ENCODE measurements around the gene DDX39A.
A peak's percentile ranks its signal among the peaks of the same experiment; 100 is the strongest.

DDX39A gene

DNA sequence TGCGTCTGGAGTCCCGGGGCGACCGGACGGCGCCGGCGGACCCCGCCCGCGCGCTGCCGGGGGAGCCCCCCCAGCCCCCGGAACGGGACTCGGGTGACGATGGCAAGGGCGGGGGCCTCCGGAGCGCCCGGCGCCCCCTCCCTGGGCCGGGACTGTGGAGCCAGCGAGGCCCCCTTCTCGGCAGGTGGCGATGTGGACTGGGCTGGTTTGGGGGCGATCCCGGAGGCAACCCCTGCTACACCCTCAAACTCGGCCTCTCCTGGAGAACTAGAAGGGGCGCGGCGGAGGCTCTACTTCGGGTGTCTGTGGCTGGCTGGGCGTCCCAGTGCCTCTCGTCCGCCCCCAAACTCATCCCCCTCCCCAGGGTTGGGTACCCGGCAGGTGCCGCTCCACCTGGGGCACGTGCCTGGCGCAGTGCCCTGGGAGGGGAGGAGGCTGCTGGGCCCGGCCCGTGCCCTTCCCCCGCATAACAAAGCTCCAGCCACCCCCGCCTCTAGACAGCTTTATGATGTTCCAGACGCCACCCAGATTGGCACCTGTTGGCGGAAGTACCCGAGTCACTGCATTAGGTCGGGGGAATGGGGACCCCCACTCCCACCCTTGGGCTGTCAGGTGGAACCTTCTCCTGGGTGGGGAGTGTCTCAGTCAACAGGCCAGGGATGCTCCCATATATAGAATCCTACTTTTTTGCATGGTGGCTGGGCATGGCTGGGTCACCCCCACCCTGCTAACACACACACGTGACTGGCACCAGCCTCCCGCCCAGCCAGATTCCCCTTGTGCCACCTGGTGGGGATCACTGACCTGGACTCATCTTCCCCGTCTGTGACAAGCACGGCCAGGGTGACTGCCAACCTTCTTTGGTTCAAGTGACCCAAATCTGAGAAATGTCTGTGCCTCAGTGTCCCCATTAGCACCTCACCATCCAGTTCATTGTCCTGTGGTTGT, 14.7 kb upstream of the DDX39A start:
- DNase-seq = peak; percentile 32

DNA sequence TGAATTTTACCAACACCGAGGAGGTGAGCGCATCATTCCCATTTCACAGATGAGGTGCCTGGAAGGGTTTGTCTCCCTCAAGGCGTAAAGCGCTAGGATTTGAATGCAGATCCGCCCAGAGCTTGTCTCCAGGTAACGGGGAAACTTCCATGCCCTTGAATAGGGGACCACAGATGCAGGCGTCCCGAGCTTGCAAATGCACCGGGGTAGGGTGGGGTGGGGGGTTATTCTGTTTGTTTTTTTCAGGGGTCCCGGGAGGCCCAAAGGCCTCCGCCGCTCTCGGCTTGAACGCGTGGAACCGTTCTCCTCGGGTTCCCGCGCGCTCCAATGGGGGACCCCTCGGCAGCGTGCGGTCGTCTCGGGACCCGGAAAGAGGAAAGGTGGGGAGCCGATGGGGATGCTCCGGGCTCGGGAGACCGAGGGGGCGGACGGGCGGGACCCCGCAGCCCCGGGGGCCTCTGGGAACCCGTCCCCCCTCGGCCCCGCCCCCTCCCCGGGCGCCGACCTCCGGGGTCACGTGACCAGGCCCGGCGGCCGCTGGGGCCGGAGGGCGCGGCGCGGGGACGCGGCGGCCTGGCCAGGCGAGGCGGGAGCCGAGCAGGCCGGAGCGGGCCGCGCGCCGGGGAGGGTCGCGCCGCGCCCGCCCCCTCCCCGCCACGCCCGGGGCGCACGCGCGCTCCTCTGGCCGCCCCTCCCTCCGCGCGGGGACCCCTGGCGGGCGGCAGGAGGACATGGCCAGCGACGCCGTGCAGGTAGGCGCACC, 13.8 kb upstream of the DDX39A start, which contains the start of gene PKN1:
TSS of gene PKN1 (plus strand) at position 516 of the 763 bp plus-strand sequence. CDS start at position 732, 216 bp downstream.
- DNase-seq = peak; percentile 14

DNA sequence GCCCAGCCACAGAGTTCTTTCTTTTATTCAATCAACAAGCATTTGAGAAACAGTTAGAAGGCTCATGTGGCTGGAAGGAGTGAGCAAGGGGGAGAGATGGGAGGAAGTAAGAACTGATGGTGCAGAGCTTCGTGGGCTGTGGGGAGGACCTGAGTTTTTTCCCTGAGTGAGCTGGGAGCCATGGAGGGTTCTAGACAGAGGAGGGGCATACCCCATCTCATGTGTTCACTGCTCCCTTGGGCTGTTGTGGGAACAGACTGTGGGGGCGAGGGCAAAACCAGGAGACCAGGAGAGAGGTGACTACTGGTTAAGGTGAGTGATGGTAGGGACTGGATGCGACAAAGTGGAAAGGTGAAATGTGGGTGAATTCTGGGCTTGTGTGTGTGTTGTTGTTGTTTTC, 11.6 kb upstream of the DDX39A start:
- DNase-seq = no peak

DNA sequence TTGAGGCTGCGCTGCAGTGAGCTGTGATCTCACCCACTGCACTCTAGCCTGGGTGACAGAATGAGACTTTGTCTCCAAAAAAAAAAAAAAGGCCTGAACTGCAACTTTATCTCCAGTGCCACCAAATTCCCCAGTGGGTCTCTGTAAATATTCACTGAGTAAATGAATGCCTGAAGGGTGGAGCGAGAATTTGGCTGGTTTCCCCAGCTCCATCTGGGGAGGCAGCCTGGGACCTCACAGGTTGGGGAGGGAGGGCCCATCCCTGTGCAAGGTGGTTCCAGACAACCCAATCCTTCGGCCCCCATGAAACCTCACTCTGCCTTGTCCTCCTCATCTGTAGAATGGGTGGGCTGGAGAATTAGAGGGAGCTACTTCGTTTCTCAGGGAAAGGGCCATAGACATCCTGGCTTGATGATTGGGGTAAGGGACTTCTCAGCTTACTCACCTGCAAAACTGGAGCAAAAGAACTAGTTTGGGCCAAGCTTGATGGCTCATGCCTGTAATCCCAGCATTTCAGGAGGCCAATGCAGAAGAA, 9.8 kb upstream of the DDX39A start:
- no peak for DNase-seq

DNA sequence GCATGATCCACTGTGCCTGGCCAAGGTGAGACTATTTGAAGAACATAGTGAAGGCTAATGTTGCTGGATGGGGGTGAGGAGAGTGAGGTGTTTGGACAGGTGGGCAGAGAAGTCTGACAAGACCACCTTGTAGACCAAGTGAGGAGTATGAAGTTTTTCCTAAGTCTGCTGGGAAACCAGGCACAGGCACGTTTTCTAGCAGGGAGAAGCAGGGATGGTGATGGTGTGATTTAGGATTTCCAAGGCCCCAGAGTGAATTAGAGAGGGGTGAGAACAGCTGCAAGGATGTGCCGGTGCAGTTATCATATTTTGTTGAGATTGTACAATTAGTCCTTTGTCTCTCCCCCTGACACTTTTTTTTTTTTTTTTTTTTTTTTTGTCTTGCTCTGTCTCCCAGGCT, 8.3 kb upstream of the DDX39A start:
- no peak for DNase-seq

DNA sequence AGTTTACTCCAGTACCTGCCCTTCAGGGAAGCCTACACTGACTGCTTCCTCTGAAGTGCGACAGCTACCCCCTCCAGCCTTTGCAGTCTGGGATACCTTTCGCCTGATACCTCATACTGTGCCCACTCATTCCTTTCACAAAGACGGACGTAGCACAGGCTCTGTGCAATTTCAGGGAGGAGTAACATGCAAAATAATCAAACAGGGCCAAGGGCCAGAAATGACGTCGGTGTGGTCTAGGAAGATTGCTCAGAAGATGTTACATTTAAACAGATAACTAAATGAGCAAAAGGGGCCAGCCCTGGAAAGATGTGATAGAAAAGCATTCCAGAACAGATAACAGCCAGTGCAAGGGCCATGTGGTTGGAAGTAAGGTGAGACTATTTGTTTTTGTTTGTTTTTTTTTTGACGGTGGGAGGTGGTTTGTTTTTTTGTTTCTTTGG, 6.6 kb upstream of the DDX39A start:
- DNase-seq = no peak

DNA sequence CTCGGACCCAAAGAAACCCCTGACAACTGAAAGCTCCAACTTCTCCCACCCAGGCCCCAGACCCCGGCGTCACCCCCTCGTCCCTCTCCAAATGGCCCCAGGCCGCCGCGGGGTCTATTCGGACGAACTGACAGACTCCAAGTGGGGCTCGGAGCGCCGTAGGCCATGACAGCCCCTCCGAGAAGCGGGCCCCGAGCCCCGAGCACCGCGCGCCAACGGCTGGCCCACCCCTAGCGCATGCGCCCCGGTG, 360 bp downstream of the DDX39A start:
- no peak for DNase-seq

DNA sequence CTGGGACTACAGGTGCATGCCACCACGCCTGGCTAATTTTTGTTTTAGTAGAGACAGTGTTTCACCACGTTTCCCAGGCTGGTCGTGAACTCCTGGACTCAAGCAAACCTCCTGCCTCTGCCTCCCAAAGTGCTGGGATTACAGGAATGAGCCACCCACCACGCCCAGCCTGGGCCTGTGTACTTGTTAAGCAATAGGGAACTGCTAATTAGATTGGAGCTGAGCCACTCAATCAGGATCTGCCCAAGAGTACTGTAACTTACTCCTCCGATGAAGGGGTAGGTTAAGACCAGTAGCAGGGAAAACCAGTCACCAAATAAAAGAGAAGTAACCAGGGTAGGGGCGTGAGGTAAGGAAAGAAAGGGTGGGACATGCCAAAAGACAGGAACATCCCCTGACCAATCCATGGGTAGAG, 2.3 kb downstream of the DDX39A start:
- no peak for DNase-seq

DNA sequence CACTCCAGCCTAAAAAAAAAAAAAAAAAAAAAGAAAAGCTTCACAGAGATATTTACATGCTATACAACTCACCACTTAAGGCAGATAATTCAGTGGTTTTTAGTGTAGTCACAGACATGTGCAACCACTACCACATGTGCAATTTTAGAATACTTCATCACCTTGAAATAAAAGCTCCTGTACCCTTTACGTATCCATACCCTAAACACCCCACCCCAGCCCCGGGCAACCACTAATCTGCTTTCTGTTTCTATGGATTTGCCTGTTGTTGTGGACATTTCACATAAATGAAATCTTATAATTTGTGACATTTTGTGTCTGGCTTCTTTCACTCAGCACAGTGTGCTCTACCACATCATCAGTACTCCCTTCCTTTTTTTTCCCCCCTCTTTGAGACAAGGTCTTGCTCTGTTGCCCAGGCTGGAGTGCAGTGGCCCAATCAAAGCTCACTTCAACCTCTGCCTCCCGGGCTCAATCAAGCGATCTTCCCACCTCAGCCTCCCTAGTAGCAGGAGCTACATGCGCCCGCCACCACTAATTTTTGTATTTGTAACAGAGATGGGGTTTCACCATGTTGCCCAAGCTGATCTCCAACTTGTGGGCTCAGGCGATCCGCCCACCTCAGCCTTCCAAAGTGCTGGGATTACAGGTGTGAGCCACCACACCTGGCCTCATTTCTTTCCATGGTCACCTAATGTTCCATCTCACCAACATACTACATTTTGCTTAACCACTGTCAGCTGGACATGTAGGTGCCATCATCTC, 4.0 kb downstream of the DDX39A start:
- DNase-seq = no peak

DNA sequence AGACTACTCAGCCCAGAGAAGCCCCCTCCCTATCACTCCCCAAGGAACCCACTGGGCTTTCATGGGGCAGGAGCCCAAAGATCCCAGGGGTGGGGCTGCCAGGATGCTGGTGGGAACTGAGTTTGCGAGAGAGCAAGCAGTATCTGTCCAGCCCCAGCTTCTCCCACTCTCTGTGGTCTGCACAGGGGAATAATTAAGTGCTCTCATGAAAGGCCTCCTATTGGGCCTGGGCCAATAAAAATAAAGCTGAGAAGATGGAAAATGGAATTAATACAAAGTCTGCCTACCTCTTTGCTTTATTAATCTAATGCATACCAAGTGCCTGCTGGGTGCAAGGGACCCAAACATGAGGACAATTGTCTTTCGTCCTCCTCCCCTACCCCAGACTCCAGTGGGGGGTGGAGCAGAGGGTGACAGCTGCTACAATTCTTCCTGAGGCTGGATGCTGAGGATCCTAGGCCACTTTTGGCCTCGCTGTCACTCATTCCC, 5.4 kb downstream of the DDX39A start:
- DNase-seq = no peak

DNA sequence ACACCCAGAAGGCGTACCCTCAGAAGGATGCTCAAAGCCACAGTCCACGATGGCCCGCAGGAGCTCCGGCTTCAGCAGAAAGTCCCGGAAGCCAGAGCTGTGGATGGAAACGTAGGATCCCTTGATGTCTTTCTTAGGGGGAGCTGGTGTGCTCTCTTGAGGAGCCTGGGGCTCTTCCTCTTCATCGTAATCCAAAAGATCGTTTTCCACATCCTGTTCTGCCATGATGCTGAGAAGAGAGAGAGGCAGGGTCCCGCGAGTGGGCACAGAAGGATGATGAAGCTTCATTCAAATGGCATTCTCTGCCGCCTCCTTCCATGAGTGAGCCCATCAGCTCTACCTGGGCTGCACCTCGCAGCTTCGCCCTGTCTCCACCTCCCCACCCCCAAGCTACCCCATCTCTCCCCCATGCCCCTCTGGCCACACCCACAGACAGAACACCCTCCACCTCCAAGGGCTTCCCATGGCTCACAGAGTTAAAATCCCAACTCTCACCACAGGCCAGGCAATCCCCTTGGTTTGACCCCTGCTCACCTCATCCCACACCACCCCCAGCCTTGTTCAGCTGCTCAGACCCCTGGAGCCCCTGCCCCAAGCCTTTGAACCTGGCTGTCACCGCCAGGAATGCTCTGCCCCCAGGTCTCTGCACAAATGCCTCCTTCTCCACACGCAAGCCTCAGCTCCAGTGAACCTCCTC, 6.0 kb downstream of the DDX39A start:
- no peak for DNase-seq

DNA sequence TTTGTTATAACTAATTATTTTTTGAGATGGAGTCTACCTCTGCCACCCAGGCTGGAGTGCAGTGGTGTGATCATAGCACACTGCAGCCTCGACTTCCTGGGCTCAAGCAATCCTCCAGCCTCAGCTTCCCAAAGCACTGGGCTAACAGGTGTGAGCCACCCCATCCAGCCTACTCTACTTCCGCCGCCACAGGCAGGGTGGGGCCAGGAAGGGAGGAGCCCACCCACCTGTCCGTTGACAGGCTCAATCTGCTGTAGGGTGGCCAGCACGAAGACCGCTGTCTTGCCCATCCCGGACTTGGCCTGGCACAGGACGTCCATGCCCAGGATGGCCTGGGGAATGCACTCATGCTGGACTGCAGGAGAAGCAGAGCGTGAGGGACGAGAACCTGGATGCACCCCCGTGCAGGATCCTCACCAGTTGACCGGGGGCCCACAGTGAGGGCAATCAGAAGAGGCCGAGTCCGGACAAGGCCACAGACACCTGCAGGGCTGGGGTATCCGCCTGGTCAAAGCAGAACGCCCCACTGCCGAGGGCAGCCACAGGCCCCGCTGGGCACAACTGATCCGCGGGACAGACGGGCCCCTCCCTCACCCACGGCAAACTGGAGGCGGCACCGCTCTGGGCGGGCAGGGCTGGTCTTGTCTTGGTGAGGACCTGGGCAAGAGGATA, 6.7 kb downstream of the DDX39A start:
- DNase-seq = no peak

DNA sequence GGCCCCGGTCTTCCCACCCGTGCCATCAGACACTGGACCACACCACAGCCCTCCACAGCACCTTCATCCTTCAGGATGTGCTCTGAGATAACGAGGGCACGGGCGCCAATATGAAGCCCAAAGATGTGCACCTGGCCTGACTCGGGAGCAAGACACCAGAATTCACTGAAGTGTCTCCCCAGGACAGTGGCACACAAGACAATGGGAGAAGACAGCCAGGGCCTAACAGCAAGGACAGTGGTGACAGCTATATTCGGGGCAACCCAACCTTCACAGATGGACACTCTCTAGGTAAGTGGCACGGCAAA, 7.2 kb downstream of the DDX39A start:
- DNase-seq = no peak

DNA sequence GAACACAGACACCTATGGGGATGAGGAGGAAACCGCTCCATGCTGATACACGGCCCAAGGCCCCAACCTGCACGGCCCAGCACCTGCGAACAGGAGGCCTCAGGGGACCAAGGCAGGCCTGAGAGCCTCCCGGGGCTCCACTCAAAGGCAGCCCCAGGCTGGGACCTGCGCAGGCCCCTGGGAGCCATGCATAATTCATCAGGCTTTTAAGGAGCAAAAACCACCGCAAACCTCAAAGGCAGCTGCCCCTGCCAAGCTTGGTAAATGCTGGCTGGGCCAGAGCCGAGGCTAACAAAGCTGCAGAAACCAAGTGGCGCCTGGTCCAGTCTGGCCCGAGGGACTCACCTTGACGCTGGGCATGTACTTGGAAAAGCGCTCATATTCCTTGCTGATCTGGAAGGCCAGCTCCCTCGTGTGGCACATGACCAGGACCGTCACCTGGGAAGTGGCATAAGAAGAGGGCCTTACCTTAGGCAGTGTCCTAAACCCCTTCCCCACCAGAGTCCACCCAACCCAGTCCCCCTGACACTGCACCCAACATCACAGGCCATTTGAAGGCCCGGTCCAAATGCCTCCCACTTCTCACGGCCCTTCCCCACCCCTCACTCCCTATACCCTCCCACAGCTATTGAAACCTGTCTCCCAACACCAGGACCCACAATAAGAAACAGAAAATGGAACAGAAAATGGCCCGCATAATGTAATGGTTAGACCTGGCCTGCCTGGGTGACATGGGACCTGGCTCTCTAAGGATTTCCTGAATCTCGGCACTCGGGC, 7.8 kb downstream of the DDX39A start:
- no peak for DNase-seq

DNA sequence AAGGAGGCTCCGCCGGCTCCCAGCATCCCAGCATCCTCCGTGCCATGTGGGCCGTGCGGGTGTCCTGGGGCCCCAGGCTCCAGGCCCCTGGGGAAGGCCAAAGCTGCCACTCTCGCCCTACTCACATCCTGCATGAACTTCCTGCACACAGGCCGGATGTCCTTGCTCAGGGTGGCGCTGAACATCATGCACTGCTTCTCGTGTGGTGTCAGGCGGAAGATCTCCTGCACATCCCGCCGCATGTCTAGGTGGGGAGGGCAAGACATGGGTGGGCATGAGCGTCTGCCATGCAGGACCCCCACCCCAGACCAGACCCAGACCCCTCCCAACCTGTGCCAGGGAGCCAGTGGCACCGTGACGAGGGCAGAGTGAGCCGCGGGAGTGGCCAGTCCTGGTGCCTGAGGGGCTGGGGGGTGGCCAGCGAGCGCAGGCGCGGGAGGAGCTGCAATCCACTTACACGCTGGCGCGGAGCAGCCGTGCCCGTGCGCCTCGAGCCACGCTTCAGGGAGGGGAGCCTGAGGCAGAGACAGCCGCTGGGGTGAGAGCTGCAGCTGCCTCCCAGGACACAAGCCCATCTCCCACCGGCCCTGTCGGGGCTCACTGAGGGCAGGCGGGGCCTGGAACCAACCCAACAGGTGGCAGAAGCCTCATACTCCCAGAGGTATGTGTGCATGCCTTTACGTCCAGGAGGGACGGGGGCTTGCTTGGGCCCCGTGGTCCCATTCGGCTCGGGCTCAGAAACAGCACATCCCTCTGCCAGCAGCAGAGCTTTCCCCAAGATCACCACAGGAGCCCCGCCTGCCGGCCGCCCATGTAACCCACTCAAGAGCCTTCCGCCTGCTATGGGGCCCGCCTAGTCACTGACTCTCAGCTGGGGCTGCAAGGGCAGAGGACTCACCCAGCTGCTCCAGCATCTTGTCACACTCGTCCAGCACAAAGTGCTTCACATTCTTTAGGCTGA, 8.8 kb downstream of the DDX39A start:
- no peak for DNase-seq

DNA sequence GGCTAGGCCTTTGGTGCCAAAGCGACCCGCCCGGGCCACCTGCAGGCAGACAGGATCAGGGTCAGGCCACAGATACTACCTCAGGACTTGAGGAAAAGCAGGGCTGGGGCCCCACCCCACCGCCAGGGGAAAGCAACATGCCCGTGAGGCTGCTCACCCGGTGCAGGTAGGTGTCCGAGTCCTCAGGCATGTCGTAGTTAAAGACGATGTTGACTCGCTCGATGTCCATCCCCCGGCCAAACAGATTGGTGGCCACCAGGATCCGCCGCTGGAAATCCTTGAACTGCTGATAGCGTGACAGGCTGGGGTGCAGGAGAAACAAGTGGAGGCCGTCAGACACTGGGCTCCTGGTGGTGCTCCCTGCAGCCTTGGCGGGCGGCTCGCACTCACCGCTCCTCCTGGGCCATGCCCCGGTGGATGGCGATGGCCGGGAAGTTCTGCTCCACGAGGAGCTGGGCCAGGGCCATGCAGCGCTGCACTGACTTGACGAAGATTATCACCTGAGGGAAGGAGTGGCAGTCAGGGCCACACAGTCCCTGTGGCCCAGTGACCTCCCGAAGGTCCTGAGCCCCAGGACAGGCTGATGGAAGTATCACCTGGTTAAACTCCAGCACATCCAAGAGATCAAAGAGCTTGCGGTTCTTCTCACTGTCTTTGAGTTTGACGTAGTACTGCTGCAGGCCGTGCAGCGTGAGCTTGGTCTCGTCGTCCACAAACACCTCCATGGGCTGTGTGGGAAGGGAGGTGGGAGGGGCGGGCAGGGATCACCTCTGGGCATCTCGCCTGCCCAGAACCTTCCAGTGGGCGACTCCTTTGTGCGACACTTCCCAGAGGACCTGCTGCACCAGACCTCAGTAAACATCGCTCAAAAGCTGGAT, 9.8 kb downstream of the DDX39A start:
- DNase-seq = no peak

DNA sequence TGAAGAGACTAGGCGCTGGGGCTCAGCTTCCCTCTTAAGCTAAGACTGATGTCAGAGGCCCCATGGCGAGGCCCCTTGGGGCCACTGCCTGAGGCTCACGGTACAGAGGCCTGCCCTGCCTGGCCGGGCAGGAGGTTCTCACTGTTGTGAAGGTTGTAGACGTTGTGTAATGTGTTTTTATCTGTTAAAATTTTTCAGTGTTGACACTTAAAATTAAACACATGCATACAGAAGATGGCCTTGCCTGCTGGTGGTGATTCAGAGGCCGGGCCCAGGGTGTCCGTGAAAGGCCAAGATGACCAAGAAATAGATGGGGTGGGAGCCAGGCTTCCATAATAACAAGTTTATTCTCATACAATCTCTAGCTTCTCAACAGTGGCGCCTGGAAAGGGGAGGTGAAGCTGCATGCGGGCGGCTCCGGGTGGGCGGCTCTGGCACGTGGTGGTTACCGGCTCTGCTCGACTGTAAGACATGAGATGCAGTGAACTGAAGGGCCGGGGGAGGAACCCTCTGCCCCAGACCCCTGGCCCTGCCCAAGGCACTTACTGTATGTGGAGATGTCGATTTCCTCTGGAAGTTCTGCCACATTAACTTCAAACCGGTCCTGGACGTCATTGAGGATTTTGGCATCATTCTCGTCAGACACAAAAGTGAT, 10.5 kb downstream of the DDX39A start:
- no peak for DNase-seq

Measured in DMS153 (cell line).